Keratinocyte (primary cell): ENCODE data around the gene CFAP45. TPM values are rescaled to one million over a fixed set of nuclear protein-coding genes. Genes with fewer than 3 reads are reported as not detected.

Experiments used
- DNase-seq: peaks from one replicate; pipeline ENCODE4 v3.0.0-alpha.2; 2011; ENCODE audit warnings: low read depth, missing footprints, low spot score
- FAIRE-seq: peaks from 2 replicates; lab custom pipeline; 2011; peaks lifted over from hg19 to GRCh38; lab: Jason Lieb, UNC
- H2AFZ ChIP-seq: 2 replicates; pipeline ENCODE4 v1.6.0; 2012; ENCODE audit warnings: low read length, control low read depth, inconsistent platforms; ENCODE audit not compliant: control insufficient read depth
- H3K27ac ChIP-seq: 2 replicates; pipeline ENCODE4 v1.5.1; 2011; ENCODE audit warnings: low read length; ENCODE audit not compliant: control insufficient read depth, insufficient read depth
- H3K27me3 ChIP-seq: 3 replicates; pipeline ENCODE4 v1.6.0; 2011; ENCODE audit warnings: low read length; ENCODE audit not compliant: control insufficient read depth, insufficient read depth; ENCODE audit errors: extremely low read depth
- H3K36me3 ChIP-seq, 2 experiments: 2 replicates in 1 of 2; 3 replicates in 1 of 2; pipeline ENCODE4 v1.5.1; 2011; ENCODE audit warnings: low read length in 2 of 2, mild to moderate bottlenecking in 1 of 2; ENCODE audit not compliant: control insufficient read depth in 2 of 2, insufficient read depth in 2 of 2; ENCODE audit errors: extremely low read depth in 1 of 2
- H3K4me1 ChIP-seq: 3 replicates; pipeline ENCODE4 v1.5.1; 2011; ENCODE audit warnings: low read length; ENCODE audit not compliant: control insufficient read depth, insufficient read depth; ENCODE audit errors: extremely low read depth
- H3K4me2 ChIP-seq: 3 replicates; pipeline ENCODE4 v1.6.0; 2011; ENCODE audit warnings: low read depth, low read length; ENCODE audit not compliant: control insufficient read depth, insufficient read depth; ENCODE audit errors: extremely low read depth
- H3K4me3 ChIP-seq, 3 experiments: fragments of 200-600 bp in 1 of 3; sonication (generic) in 1 of 3; 2 replicates in 2 of 3; 3 replicates in 1 of 3; pipeline ENCODE4 v1.5.1; 2011 to 2016; ENCODE audit warnings: low read length in 3 of 3, mild to moderate bottlenecking in 3 of 3, control low read depth in 2 of 3, inconsistent platforms in 1 of 3, low read depth in 1 of 3, mixed read lengths in 1 of 3, mixed run types in 1 of 3, moderate library complexity in 1 of 3; ENCODE audit not compliant: control insufficient read depth in 2 of 3, insufficient read depth in 2 of 3; ENCODE audit errors: extremely low read depth in 1 of 3
- H3K79me2 ChIP-seq: 2 replicates; pipeline ENCODE4 v1.6.0; 2012; ENCODE audit warnings: low read length; ENCODE audit not compliant: control insufficient read depth, insufficient read depth
- H3K9ac ChIP-seq: 3 replicates; pipeline ENCODE4 v1.6.0; 2011; ENCODE audit warnings: low read length; ENCODE audit not compliant: control insufficient read depth, insufficient read depth; ENCODE audit errors: extremely low read depth
- H3K9me1 ChIP-seq: 3 replicates; pipeline ENCODE4 v1.6.0; 2011; ENCODE audit warnings: low read length; ENCODE audit not compliant: control insufficient read depth, insufficient read depth; ENCODE audit errors: extremely low read depth
- H3K9me3 ChIP-seq: 2 replicates; pipeline ENCODE4 v1.5.1; 2012; ENCODE audit warnings: low read depth, low read length; ENCODE audit not compliant: control insufficient read depth
- H4K20me1 ChIP-seq: 3 replicates; pipeline ENCODE4 v1.6.0; 2011; ENCODE audit warnings: low read length; ENCODE audit not compliant: control insufficient read depth, insufficient read depth; ENCODE audit errors: extremely low read depth
- EZH2 ChIP-seq: IDR thresholded peaks from one replicate; pipeline ENCODE4 v1.6.1; 2012; ENCODE audit warnings: inconsistent platforms, mild to moderate bottlenecking, low read length, moderate library complexity
- dilution Hi-C: fragments of 300-500 bp; cut with MboI; formaldehyde crosslinking; loops from one replicate; pipeline ENCODE4 v1.7.0; 2020; ENCODE audit warnings: low sequenced_read_pairs; ENCODE audit not compliant: extremely low pct_ligation_motif_present
- polyA plus RNA-seq, 5 experiments: library from polyadenylated mRNA; depleted of rRNA in 3 of 5; stranded (reverse) in 3 of 5; stranded (forward) in 1 of 5; unstranded in 1 of 5; fragments of >200 nt; gene quantifications; 1 replicate in 1 of 5; 2 replicates in 3 of 5; 3 replicates in 1 of 5; pipeline versions ENCODE4 v1.2.1 to v1.2.3, GENCODE V29; 2011 to 2012; ENCODE audit warnings: missing spikeins in 2 of 5, low read depth in 1 of 5, low replicate concordance in 1 of 5
- small RNA-seq, 3 experiments: library from RNA; depleted of rRNA; stranded (forward); fragments of <200 nt; gene quantifications; one replicate each; pipeline ENCODE3, GENCODE V24; 2012; ENCODE audit warnings: low read depth in 3 of 3, low replicate concordance in 1 of 3; ENCODE audit not compliant: insufficient read length in 3 of 3
- TF ChIP-seq, protein P1 (sequence below), 3 experiments: IDR thresholded peaks in 1 of 3; conservative IDR thresholded peaks in 1 of 3; optimal IDR thresholded peaks in 1 of 3; 2 replicates in 2 of 3; 3 replicates in 1 of 3; pipeline versions ENCODE3 to v1.5.1; 2011; ENCODE audit warnings: low read length in 3 of 3, mild to moderate bottlenecking in 3 of 3, moderate library complexity in 2 of 3, control low read depth in 1 of 3, inconsistent platforms in 1 of 3; ENCODE audit not compliant: insufficient read depth in 2 of 3; ENCODE audit errors: extremely low read depth in 1 of 3

The CFAP45 gene
- polyA plus RNA-seq, 1 donor (not counting 4 experiments of a cell fraction or from before 2014, with no cell fraction given) = 2.3 TPM

DNA sequence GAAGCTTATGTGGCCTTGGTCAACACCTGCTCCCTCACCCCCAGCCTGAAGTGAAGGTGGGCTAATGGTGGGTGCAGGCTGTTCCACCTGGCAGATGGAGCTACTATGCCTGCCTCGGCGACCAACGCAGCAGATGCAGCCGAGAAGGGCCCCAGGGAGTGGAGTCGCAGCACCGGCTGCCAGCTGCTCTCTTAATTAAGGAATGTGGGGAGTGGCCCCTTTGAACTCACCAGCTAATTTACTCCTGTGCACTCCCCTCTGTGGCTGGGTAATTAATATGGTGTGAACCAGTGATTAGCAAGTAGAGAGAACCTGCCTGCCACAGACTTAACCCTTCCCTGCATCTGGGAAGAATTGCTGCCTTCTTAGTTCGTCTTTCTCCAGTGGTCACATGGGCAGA lies 76.6 kb downstream of the CFAP45 start:
- no peaks in the 10 kb centered on the region for H3K9me3 ChIP-seq
- no peak for FAIRE-seq
- TF ChIP-seq, protein P1, sequence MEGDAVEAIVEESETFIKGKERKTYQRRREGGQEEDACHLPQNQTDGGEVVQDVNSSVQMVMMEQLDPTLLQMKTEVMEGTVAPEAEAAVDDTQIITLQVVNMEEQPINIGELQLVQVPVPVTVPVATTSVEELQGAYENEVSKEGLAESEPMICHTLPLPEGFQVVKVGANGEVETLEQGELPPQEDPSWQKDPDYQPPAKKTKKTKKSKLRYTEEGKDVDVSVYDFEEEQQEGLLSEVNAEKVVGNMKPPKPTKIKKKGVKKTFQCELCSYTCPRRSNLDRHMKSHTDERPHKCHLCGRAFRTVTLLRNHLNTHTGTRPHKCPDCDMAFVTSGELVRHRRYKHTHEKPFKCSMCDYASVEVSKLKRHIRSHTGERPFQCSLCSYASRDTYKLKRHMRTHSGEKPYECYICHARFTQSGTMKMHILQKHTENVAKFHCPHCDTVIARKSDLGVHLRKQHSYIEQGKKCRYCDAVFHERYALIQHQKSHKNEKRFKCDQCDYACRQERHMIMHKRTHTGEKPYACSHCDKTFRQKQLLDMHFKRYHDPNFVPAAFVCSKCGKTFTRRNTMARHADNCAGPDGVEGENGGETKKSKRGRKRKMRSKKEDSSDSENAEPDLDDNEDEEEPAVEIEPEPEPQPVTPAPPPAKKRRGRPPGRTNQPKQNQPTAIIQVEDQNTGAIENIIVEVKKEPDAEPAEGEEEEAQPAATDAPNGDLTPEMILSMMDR (optimal IDR thresholded peaks at IDR 0.05 in 1 of 3, IDR thresholded peaks at IDR 0.05 in 1 of 3, conservative IDR thresholded peaks at IDR 0.05 in 1 of 3; ENCODE audit: extremely low read depth in 1 of 3, insufficient read depth in 2 of 3, low read length in 3 of 3) = no peak
- TF ChIP-seq EZH2 = peak; percentile 19

More for the DNA sequence above, 76.6 kb downstream of the CFAP45 start:
- Histone ChIP-seq H2AFZ (no peak overlapping the region), H3K27me3 (peaks cover 21% of the 10 kb centered on the region), H4K20me1 (no peaks in the 10 kb centered on the region), H3K27ac (no peak overlapping the region), H3K9ac (no peak overlapping the region), H3K9me1 (no peaks in the 10 kb centered on the region), H3K79me2 (no peaks in the 10 kb centered on the region), H3K4me3 (no peak overlapping the region), H3K4me1 (peaks cover 13% of the 10 kb centered on the region), H3K4me2 (no peak overlapping the region), H3K36me3 (no peaks in the 10 kb centered on the region)
- dilution Hi-C loops = no loop called here
- no peak for DNase-seq

Small RNA genes lying within 50 kb of the gene (small RNA-seq; reads per million reads assigned to genes)
- gene MIR4259 (0 reads per million in 3 experiments), gene RF00570 (0 to 0.27 (median 0) reads per million in 3 experiments)

Other genes starting within 250 kb of the CFAP45 start
- gene CRP, start 185.6 kb downstream of the CFAP45 start, polyA plus RNA-seq = not detected in 3 replicates
- gene DUSP23, start 119.2 kb downstream of the CFAP45 start, polyA plus RNA-seq = 23.8 to 44.6 TPM (median 35.0 TPM) in 3 replicates
- gene FCRL6, start 97.8 kb downstream of the CFAP45 start, polyA plus RNA-seq = not detected in 3 replicates
- not detected in 3 replicates for gene SLAMF8, start 73.3 kb downstream of the CFAP45 start, polyA plus RNA-seq
- 0.48 to 1.5 TPM (median 0.56 TPM) in 3 replicates for gene VSIG8, start 37.5 kb downstream of the CFAP45 start, polyA plus RNA-seq
- 678 to 787 TPM (median 709 TPM) in 3 replicates for gene TAGLN2, start 25.3 kb upstream of the CFAP45 start, polyA plus RNA-seq
- gene IGSF9, start 45.4 kb upstream of the CFAP45 start, polyA plus RNA-seq = 4.2 to 6.0 TPM (median 5.8 TPM) in 3 replicates
- 0.31 to 0.57 TPM (median 0.41 TPM) in 3 replicates for gene SLAMF9, start 54.1 kb upstream of the CFAP45 start, polyA plus RNA-seq
- 1.9 to 3.1 TPM (median 3.1 TPM) in 3 replicates for gene PIGM, start 131.8 kb upstream of the CFAP45 start, polyA plus RNA-seq
- not detected in 3 replicates for gene KCNJ10, start 170.0 kb upstream of the CFAP45 start, polyA plus RNA-seq
- not detected in 3 replicates for gene KCNJ9, start 181.4 kb upstream of the CFAP45 start, polyA plus RNA-seq
- 16.5 to 32.6 TPM (median 20.6 TPM) in 3 replicates for gene IGSF8, start 198.5 kb upstream of the CFAP45 start, polyA plus RNA-seq
- 0.01 to 0.06 TPM in 2 of 3 replicates, not detected in the other for gene ATP1A2, start 215.6 kb upstream of the CFAP45 start, polyA plus RNA-seq